HepG2 (cell line): ENCODE results near the gene SLC35F3. TPM values are rescaled to one million over a fixed set of nuclear protein-coding genes. Genes with fewer than 3 reads are reported as not detected.
A peak's percentile ranks its signal among the peaks of the same experiment; 100 is the strongest.

Source experiments
- BRCA1 ChIP-seq: sonication (generic); formaldehyde crosslinking; IDR thresholded peaks from 2 replicates; pipeline ENCODE4 v1.4.0; 2020; ENCODE audit warnings: missing genetic modification reagents
- ELF1 ChIP-seq: sonication (generic); formaldehyde crosslinking; IDR thresholded peaks from 2 replicates; pipeline ENCODE4 v1.4.0; 2020; ENCODE audit warnings: missing genetic modification reagents
- GZF1 ChIP-seq: sonication (generic); formaldehyde crosslinking; IDR thresholded peaks from 2 replicates; pipeline ENCODE4 v1.5.1; 2020; ENCODE audit warnings: mild to moderate bottlenecking, missing genetic modification reagents
- HDAC6 ChIP-seq: fragments of 200-600 bp; sonication (generic); IDR thresholded peaks from 2 replicates; pipeline ENCODE4 v1.7.0; 2017; ENCODE audit warnings: mild to moderate bottlenecking, antibody characterized with exemption, low read length, low read depth
- IKZF1 ChIP-seq: fragments of 450-650 bp; IDR thresholded peaks from 2 replicates; pipeline ENCODE4 v1.7.1; 2016
- JUND ChIP-seq: sonication (generic); formaldehyde crosslinking; IDR thresholded peaks from 2 replicates; pipeline ENCODE4 v1.8.0; 2022; ENCODE audit warnings: mild to moderate bottlenecking, missing genetic modification reagents
- KDM2A ChIP-seq: sonication (generic); formaldehyde crosslinking; IDR thresholded peaks from 2 replicates; pipeline ENCODE4 v1.4.0; 2020; ENCODE audit warnings: low read depth, missing genetic modification reagents, borderline replicate concordance
- KMT2A ChIP-seq: sonication (generic); formaldehyde crosslinking; IDR thresholded peaks from 2 replicates; pipeline ENCODE4 v1.4.0; 2020; ENCODE audit warnings: missing genetic modification reagents
- NFKB2 ChIP-seq: sonication (generic); formaldehyde crosslinking; IDR thresholded peaks from 2 replicates; pipeline ENCODE4 v1.4.0; 2020; ENCODE audit warnings: missing genetic modification reagents, borderline replicate concordance
- NR1H2 ChIP-seq: sonication (generic); formaldehyde crosslinking; IDR thresholded peaks from 2 replicates; pipeline ENCODE4 v1.8.1; 2022; ENCODE audit warnings: low read depth, missing genetic modification reagents, borderline replicate concordance
- POLR2AphosphoS5 ChIP-seq: IDR thresholded peaks from 2 replicates; pipeline ENCODE4 v1.6.1; 2012; ENCODE audit warnings: low read depth, low read length
- TEAD2 ChIP-seq: sonication (generic); formaldehyde crosslinking; IDR thresholded peaks from 2 replicates; pipeline ENCODE4 v1.9.0; 2021; ENCODE audit warnings: missing genetic modification reagents
- ZMYM3 ChIP-seq: sonication (generic); formaldehyde crosslinking; IDR thresholded peaks from 2 replicates; pipeline ENCODE4 v1.5.1; 2020; ENCODE audit warnings: mild to moderate bottlenecking, missing genetic modification reagents
- ZNF138 ChIP-seq: sonication (generic); formaldehyde crosslinking; IDR thresholded peaks from 2 replicates; pipeline ENCODE4 v1.5.0; 2020; ENCODE audit warnings: mild to moderate bottlenecking, low read depth, missing genetic modification reagents
- ZNF224 ChIP-seq: sonication (generic); formaldehyde crosslinking; IDR thresholded peaks from 2 replicates; pipeline ENCODE4 v1.5.0; 2020; ENCODE audit warnings: mild to moderate bottlenecking, missing genetic modification reagents
- ZNF3 ChIP-seq: IDR thresholded peaks from 2 replicates; pipeline ENCODE4 v1.7.0; 2017; ENCODE audit warnings: inconsistent platforms
- ZNF446 ChIP-seq: sonication (generic); formaldehyde crosslinking; IDR thresholded peaks from 2 replicates; pipeline ENCODE4 v1.5.0; 2020; ENCODE audit warnings: mild to moderate bottlenecking, missing genetic modification reagents
- ZNF749 ChIP-seq: sonication (generic); formaldehyde crosslinking; IDR thresholded peaks from 2 replicates; pipeline ENCODE4 v1.8.0; 2022; ENCODE audit warnings: mild to moderate bottlenecking, missing genetic modification reagents, moderate library complexity, borderline replicate concordance
- ZSCAN31 ChIP-seq: sonication (generic); formaldehyde crosslinking; IDR thresholded peaks from 2 replicates; pipeline ENCODE4 v1.5.0; 2020; ENCODE audit warnings: low read depth, mild to moderate bottlenecking, missing genetic modification reagents
- polyA plus RNA-seq, 8 experiments: library from polyadenylated mRNA; depleted of rRNA in 3 of 8; stranded (reverse) in 7 of 8; unstranded in 1 of 8; fragments of >200 nt; fragmentation: Illumina TruSeq in 4 of 8; extraction: Trizol in 4 of 8; gene quantifications; 2 replicates each; pipeline versions ENCODE4 v1.2.1 to v1.2.3, GENCODE V29; 2011 to 2016; ENCODE audit warnings: low read depth in 4 of 8, missing spikeins in 1 of 8, mixed read lengths in 1 of 8; ENCODE audit not compliant: insufficient read depth in 1 of 8
- total RNA-seq, 5 experiments: library from RNA; depleted of rRNA; stranded (reverse); fragments of >200 nt; fragmentation: Illumina TruSeq; extraction: Trizol; gene quantifications; 2 replicates each; pipeline ENCODE4 v1.2.3, GENCODE V29; 2016; ENCODE audit warnings: low read depth in 1 of 5
- TF ChIP-seq, protein P1 (sequence below), 2 experiments: IDR thresholded peaks; 2 replicates each; pipeline ENCODE4 v1.6.1; 2011 to 2012; ENCODE audit warnings: low read length in 2 of 2, borderline replicate concordance in 1 of 2, low read depth in 1 of 2, mild to moderate bottlenecking in 1 of 2, moderate library complexity in 1 of 2
- TF ChIP-seq, protein P2 (sequence below): sonication (generic); formaldehyde crosslinking; IDR thresholded peaks from 2 replicates; pipeline ENCODE4 v1.8.0; 2022; ENCODE audit warnings: mild to moderate bottlenecking, missing genetic modification reagents, moderate library complexity
- TF ChIP-seq, protein P3 (sequence below): sonication (generic); formaldehyde crosslinking; IDR thresholded peaks from 2 replicates; pipeline ENCODE4 v1.5.1; 2020; ENCODE audit warnings: missing genetic modification reagents, mild to moderate bottlenecking, borderline replicate concordance
- TF ChIP-seq, protein P4 (sequence below): IDR thresholded peaks from 2 replicates; pipeline ENCODE4 v1.6.1; 2016; ENCODE audit warnings: mild to moderate bottlenecking, missing biosample characterization, missing genetic modification reagents

Gene SLC35F3
- total and polyA plus RNA-seq, 2 of the 13 experiments (the other 11 are each of a cell fraction or from before 2014, with no cell fraction given) = not detected

DNA sequence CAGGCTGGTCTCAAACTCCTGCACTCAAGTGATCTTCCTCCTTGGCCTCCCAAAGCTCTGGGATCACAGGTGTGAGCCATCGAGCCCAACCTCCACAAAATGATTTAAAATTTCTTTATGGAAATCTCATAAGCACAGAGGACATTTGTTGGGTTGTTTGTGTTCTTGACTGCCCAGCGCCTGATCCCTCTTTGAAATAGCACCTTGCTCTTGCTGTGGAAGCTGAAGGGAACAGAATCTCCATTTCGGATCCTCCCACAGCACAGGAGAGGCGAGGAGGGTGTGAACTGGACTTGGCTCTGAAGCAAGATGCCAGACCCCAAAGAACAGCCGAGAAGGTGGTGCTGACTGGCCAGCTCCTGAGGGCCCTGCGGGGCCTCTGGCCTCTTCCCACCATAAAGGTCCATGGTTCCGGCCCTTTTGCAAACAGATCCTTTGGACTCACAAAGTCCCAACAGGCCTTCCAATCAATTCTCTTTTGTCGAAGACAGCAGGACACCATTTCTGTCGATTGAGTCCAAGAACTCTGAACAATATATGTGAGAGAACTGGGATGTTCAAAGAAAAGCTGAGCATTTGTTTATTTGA is 423.2 kb downstream of the SLC35F3 start (continued):
- TF ChIP-seq, protein P1, sequence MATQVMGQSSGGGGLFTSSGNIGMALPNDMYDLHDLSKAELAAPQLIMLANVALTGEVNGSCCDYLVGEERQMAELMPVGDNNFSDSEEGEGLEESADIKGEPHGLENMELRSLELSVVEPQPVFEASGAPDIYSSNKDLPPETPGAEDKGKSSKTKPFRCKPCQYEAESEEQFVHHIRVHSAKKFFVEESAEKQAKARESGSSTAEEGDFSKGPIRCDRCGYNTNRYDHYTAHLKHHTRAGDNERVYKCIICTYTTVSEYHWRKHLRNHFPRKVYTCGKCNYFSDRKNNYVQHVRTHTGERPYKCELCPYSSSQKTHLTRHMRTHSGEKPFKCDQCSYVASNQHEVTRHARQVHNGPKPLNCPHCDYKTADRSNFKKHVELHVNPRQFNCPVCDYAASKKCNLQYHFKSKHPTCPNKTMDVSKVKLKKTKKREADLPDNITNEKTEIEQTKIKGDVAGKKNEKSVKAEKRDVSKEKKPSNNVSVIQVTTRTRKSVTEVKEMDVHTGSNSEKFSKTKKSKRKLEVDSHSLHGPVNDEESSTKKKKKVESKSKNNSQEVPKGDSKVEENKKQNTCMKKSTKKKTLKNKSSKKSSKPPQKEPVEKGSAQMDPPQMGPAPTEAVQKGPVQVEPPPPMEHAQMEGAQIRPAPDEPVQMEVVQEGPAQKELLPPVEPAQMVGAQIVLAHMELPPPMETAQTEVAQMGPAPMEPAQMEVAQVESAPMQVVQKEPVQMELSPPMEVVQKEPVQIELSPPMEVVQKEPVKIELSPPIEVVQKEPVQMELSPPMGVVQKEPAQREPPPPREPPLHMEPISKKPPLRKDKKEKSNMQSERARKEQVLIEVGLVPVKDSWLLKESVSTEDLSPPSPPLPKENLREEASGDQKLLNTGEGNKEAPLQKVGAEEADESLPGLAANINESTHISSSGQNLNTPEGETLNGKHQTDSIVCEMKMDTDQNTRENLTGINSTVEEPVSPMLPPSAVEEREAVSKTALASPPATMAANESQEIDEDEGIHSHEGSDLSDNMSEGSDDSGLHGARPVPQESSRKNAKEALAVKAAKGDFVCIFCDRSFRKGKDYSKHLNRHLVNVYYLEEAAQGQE (IDR thresholded peaks at IDR 0.05; ENCODE audit: borderline replicate concordance in 1 of 2, low read depth in 1 of 2, low read length in 2 of 2) = peak; percentile 40 to 92
- TF ChIP-seq IKZF1 = no peak
- TF ChIP-seq ZNF446 = no peak
- TF ChIP-seq NFKB2 (CRISPR knock-in tag) = peak; percentile 93; the same call in 1 of the 2 replicates
- no peak for TF ChIP-seq JUND (CRISPR knock-in tag)
- TF ChIP-seq ZNF749 (CRISPR knock-in tag) = no peak
- TF ChIP-seq ZNF224 (CRISPR knock-in tag) = 0 out of 2 replicates have a peak, but pooled peaks have one; percentile 27
- TF ChIP-seq, protein P2, sequence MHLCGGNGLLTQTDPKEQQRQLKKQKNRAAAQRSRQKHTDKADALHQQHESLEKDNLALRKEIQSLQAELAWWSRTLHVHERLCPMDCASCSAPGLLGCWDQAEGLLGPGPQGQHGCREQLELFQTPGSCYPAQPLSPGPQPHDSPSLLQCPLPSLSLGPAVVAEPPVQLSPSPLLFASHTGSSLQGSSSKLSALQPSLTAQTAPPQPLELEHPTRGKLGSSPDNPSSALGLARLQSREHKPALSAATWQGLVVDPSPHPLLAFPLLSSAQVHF (CRISPR knock-in tag) = no peak
- no peak for TF ChIP-seq ELF1 (CRISPR knock-in tag)
- no peak for TF ChIP-seq HDAC6
- 0 out of 2 replicates have a peak, but pooled peaks have one; percentile 42 for TF ChIP-seq GZF1 (CRISPR knock-in tag)
- TF ChIP-seq, protein P3, sequence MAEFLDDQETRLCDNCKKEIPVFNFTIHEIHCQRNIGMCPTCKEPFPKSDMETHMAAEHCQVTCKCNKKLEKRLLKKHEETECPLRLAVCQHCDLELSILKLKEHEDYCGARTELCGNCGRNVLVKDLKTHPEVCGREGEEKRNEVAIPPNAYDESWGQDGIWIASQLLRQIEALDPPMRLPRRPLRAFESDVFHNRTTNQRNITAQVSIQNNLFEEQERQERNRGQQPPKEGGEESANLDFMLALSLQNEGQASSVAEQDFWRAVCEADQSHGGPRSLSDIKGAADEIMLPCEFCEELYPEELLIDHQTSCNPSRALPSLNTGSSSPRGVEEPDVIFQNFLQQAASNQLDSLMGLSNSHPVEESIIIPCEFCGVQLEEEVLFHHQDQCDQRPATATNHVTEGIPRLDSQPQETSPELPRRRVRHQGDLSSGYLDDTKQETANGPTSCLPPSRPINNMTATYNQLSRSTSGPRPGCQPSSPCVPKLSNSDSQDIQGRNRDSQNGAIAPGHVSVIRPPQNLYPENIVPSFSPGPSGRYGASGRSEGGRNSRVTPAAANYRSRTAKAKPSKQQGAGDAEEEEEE = no peak
- TF ChIP-seq KDM2A = no peak
- no peak for TF ChIP-seq ZSCAN31 (CRISPR knock-in tag)
- no peak for TF ChIP-seq ZNF138 (CRISPR knock-in tag)
- peak; percentile 78 for TF ChIP-seq ZMYM3
- TF ChIP-seq BRCA1 (CRISPR knock-in tag) = no peak; the same call in 1 of the 2 replicates
- no peak for TF ChIP-seq POLR2AphosphoS5
- no peak for TF ChIP-seq TEAD2 (CRISPR knock-in tag)
- peak; percentile 89 for TF ChIP-seq ZNF3 (CRISPR knock-in tag)
- no peak for TF ChIP-seq KMT2A (CRISPR knock-in tag)
- TF ChIP-seq, protein P4, sequence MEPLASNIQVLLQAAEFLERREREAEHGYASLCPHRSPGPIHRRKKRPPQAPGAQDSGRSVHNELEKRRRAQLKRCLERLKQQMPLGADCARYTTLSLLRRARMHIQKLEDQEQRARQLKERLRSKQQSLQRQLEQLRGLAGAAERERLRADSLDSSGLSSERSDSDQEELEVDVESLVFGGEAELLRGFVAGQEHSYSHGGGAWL = peak; percentile 69; the same call in 1 of the 2 replicates
- TF ChIP-seq NR1H2 (CRISPR knock-in tag) = no peak
